Activated CD8-positive, alpha-beta T cell treated with anti-CD3 and anti-CD28 coated beads for 36 hours (primary cell): ENCODE data around the gene IL2RA. TPM values are rescaled to one million over a fixed set of nuclear protein-coding genes. Genes with fewer than 3 reads are reported as not detected.
A peak's percentile ranks its signal among the peaks of the same experiment; 100 is the strongest.

ENCODE experiments used
- ATAC-seq: fragments of 200-7000 bp; cut with Tn5 transposase; one replicate; pipeline ENCODE4 v1.10.0; 2021; ENCODE audit warnings: mild to moderate bottlenecking, moderate library complexity
- CTCF ChIA-PET: fragments of 350-600 bp; sonication (Branson Sonifier 250); formaldehyde crosslinking; loops from one replicate; lab custom pipeline; 2021; ENCODE audit warnings: antibody characterized with exemption; lab: Charles Lee
- POLR2A ChIA-PET: fragments of 350-600 bp; sonication (Branson Sonifier 250); formaldehyde crosslinking; loops from one replicate; lab custom pipeline; 2021; ENCODE audit warnings: antibody characterized with exemption; lab: Charles Lee
- DNase-seq: peaks from one replicate; pipeline ENCODE4 v3.0.0-alpha.2; 2020
- H3K27ac Mint-ChIP-seq: one replicate; pipeline ENCODE4 v1.8.0; 2021; ENCODE audit warnings: mild to moderate bottlenecking, mixed read lengths
- H3K27me3 Mint-ChIP-seq: one replicate; pipeline ENCODE4 v1.8.0; 2021; ENCODE audit warnings: mixed read lengths
- H3K36me3 Mint-ChIP-seq: one replicate; pipeline ENCODE4 v1.8.0; 2021; ENCODE audit warnings: low read depth, mixed read lengths
- H3K4me1 Mint-ChIP-seq: one replicate; pipeline ENCODE4 v1.8.0; 2021; ENCODE audit warnings: low read depth, mixed read lengths
- H3K4me3 Mint-ChIP-seq: one replicate; pipeline ENCODE4 v1.8.0; 2021; ENCODE audit warnings: mild to moderate bottlenecking, moderate library complexity, mixed read lengths
- H3K9me3 Mint-ChIP-seq: one replicate; pipeline ENCODE4 v1.8.0; 2021; ENCODE audit warnings: mixed read lengths
- intact Hi-C: fragments of 100-400 bp; cut with micrococcal nuclease; formaldehyde crosslinking; loops from one replicate; pipeline ENCODE4 v1.10.0; 2022
- total RNA-seq, 2 experiments: library from RNA; stranded (reverse); gene quantifications; one replicate each; pipeline ENCODE4 v1.2.3, GENCODE V29; 2021
- TF ChIP-seq, protein P1 (sequence below): fragments of 200-600 bp; IDR thresholded peaks from one replicate; pipeline ENCODE4 v1.8.0; 2022; ENCODE audit warnings: antibody characterized with exemption, mild to moderate bottlenecking

Gene IL2RA
- total RNA-seq, 2 experiments from 2014 or later = 868 to 874 TPM

DNA sequence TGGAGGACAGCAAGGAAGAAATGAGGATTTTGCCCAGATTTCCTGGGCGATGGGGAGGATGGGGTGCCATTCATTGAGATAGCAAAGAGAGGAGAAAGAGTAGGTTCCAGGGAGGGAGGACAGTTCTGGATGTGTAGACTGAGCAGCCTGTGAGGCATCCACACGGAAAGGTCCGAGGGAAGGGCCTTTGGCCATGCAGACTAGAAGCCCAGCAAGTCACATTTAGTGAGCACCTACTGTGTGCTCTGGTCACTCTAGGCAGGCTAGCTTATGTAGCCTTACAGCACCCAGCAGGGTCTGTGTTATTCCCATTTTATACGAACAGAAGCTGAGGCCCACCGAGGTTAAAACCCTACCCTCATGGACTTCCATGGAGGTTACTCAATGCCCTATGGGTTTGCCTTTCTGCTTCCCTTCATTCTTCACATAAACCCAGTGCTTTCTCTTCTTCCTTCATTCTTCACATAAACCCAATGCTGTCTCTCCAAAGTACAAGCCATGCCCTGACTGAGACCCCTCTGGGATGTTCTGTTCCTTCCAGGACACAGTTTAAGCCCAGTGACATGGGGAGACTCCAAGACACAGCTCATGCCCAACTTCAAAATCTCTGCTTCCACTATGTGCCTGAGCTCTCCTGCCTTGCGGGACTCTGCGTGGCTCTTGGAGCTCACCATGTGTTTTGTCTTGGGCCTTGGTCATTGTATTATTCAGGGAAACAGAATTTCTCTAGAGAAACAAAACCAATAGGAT is 13.7 kb downstream of the IL2RA start:
- CTCF ChIA-PET = interaction anchor here (0.9 to 12.1 kb wide), 5 partner anchors 18 to 42 kb away, joined by 3 to 118 read pairs (median 3); no protein-coding TSS in a partner anchor
- Mint-ChIP-seq H3K4me1 (peaks cover 89% of the 10 kb centered on the region), H3K9me3 (no peaks in the 10 kb centered on the region), H3K4me3 (peak overlapping the region; percentile 76), H3K36me3 (peaks cover 89% of the 10 kb centered on the region), H3K27ac (peak overlapping the region; percentile 91), H3K27me3 (no peaks in the 10 kb centered on the region)
- intact Hi-C loops = loop anchor here (5.0 kb wide), 1 partner anchor 71 kb away; the partner anchor contains the start of gene IL15RA
- DNase-seq = no peak
- TF ChIP-seq, protein P1, sequence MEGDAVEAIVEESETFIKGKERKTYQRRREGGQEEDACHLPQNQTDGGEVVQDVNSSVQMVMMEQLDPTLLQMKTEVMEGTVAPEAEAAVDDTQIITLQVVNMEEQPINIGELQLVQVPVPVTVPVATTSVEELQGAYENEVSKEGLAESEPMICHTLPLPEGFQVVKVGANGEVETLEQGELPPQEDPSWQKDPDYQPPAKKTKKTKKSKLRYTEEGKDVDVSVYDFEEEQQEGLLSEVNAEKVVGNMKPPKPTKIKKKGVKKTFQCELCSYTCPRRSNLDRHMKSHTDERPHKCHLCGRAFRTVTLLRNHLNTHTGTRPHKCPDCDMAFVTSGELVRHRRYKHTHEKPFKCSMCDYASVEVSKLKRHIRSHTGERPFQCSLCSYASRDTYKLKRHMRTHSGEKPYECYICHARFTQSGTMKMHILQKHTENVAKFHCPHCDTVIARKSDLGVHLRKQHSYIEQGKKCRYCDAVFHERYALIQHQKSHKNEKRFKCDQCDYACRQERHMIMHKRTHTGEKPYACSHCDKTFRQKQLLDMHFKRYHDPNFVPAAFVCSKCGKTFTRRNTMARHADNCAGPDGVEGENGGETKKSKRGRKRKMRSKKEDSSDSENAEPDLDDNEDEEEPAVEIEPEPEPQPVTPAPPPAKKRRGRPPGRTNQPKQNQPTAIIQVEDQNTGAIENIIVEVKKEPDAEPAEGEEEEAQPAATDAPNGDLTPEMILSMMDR = no peak
- ATAC-seq = no peak
- POLR2A ChIA-PET = interaction anchor here (1.1 to 17.2 kb wide), 11 partner anchors 8 to 154 kb away, joined by 3 to 846 read pairs (median 8); partner anchors contain the start of genes IL15RA, IL2RA and PFKFB3

GRCh38 chr10:6047847-6048246 is 14.3 kb downstream of the IL2RA start:
- ChIA-PET POLR2A (interaction anchor here (0.7 to 17.2 kb wide), 8 partner anchors 9 to 74 kb away, joined by 3 to 846 read pairs (median 4); partner anchors contain the start of gene IL2RA), CTCF (interaction anchor here (0.6 to 12.1 kb wide), 8 partner anchors 14 to 155 kb away, joined by 3 to 118 read pairs (median 3); partner anchors contain the start of genes IL2RA and PFKFB3)
- Mint-ChIP-seq H3K9me3 (no peaks in the 10 kb centered on the region), H3K36me3 (peaks cover 91% of the 10 kb centered on the region), H3K4me1 (peaks cover 90% of the 10 kb centered on the region), H3K27me3 (no peaks in the 10 kb centered on the region), H3K27ac (peak overlapping the region; percentile 91), H3K4me3 (peak overlapping the region; percentile 76)
- no peak for ATAC-seq
- intact Hi-C loops = loop anchor here (5.0 kb wide), 1 partner anchor 71 kb away; the partner anchor contains the start of gene IL15RA
- no peak for DNase-seq
- TF ChIP-seq, protein P1 = no peak

DNA sequence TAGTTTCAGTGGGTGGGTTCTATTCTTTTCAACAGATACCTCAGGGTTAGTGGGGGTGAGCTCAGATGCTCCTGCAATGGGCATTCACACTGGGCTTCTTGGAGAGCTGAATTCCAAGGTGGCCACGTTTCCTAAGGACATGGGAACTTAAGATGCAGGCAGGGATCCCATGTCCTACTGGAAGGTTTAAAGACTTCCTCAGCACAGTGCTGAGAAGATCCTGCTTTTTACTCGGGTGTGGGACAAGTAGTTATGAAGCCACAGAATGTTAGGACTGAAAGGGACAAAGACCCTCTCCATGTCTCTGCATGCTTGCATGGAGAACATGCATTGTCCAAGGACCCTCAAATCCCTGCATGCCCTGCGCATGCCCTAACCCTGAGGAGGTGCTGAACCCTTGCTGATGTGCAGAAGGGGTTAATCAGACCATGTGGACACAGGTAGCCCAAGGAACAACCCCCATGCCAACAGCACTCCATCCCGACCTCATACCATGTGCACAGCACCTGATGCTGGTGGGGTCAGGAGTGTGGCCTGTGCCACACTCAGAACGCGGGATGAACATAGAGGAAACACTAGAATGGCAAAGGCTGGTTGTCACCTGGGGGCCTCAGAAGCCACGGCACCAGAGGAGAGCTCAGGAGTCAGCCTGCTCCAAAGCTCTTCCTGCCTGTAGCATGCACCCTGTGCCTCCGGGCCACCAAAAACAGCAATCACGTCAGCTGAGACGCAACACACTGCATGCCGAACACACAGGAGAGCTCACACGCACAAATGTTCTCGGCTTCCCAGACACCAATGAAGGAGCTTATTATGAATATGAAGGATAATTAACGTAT is 15.2 kb downstream of the IL2RA start:
- Mint-ChIP-seq H3K4me3 (peak overlapping the region; percentile 65), H3K9me3 (no peaks in the 10 kb centered on the region), H3K36me3 (peaks cover 91% of the 10 kb centered on the region), H3K4me1 (peaks cover 90% of the 10 kb centered on the region), H3K27me3 (no peaks in the 10 kb centered on the region), H3K27ac (peak overlapping the region; percentile 97)
- ATAC-seq = no peak
- intact Hi-C loops = loop anchor here (5.0 kb wide), 1 partner anchor 70 kb away; the partner anchor contains the start of gene IL15RA
- DNase-seq = no peak
- CTCF ChIA-PET = interaction anchor here (0.6 to 12.1 kb wide), 11 partner anchors 14 to 156 kb away, joined by 3 to 118 read pairs (median 3); partner anchors contain the start of genes IL2RA and PFKFB3
- TF ChIP-seq, protein P1 = no peak
- POLR2A ChIA-PET = interaction anchor here (0.7 to 17.2 kb wide), 9 partner anchors 9 to 156 kb away, joined by 3 to 846 read pairs (median 3); partner anchors contain the start of genes IL2RA and PFKFB3

DNA sequence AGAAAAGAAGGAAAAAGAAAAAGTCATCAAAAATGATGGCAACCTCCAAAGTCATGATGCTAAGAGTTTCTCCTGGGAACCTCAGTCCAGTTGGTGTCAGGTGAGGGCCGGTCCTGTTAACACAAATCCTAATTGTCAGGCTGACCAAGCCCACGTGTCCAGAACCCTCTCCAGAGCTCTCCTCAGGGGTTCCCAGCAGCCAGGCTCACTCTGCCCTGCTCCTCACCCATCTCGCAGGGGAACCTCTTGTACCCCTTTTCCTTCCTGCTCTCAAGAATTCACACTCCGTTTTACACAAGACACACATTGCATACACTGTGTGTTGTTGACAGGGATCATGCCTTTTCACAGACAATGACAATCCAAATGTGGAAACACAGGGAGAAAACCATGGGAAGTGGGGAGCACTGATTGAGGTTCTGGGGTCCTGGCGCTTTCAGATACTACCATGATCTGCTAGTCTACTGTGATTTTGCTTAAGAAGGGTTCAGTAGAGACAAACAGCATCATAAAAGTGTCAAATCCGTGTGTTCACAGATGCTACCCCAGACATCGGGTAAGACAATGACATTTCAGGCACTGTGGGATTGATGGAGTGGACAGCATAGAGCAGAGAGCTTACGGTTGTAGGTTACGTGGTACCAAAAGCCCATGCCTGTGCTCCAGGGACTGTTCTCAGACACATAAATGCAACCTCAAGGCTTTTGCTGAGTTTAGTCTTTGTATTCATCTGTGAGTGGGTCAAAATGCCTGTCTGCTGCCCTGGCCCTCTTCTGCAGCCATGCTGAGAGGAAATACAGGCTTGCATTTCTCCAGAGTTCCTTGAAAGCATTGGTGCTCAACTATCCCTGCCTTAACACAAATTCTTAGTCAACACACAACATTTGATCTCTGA is 16.0 kb downstream of the IL2RA start:
- H3K4me3 Mint-ChIP-seq = peak overlapping the region; percentile 65
- H3K36me3 Mint-ChIP-seq = peaks cover 95% of the 10 kb centered on the region
- TF ChIP-seq, protein P1 = no peak
- no peaks in the 10 kb centered on the region for H3K27me3 Mint-ChIP-seq
- CTCF ChIA-PET = interaction anchor here (0.8 to 2.7 kb wide), 12 partner anchors 13 to 157 kb away, joined by 3 to 10 read pairs (median 4); partner anchors contain the start of gene PFKFB3
- H3K9me3 Mint-ChIP-seq = no peaks in the 10 kb centered on the region
- peaks cover 93% of the 10 kb centered on the region for H3K4me1 Mint-ChIP-seq
- DNase-seq (peak; percentile 47), ATAC-seq (peak; percentile 11)
- intact Hi-C loops = loop anchor here (2.0 to 5.0 kb wide), 2 partner anchors 31 to 69 kb away; partner anchors contain the start of gene IL15RA
- POLR2A ChIA-PET = interaction anchor here (0.7 to 17.2 kb wide), 9 partner anchors 8 to 369 kb away, joined by 3 to 846 read pairs (median 4); partner anchors contain the start of gene IL2RA
- peak overlapping the region; percentile 97 for H3K27ac Mint-ChIP-seq
